Measurements from ENCODE around the gene CCDC28B. TPM values are rescaled to one million over a fixed set of nuclear protein-coding genes. Genes with fewer than 3 reads are reported as not detected.
A peak's percentile ranks its signal among the peaks of the same experiment; 100 is the strongest.

The CCDC28B gene
- total and polyA plus RNA-seq, 4 donors, result 4.4 to 12.5 (median 5.7) TPM

- H3K9ac ChIP-seq (ENCODE audit: insufficient read depth in 1 of 2, low read length in 2 of 2), result no peak within 1 kb of the TSS
- WGBS, 2 donors, result 45 to 63% methylated on average over 3 of the region's 3 CpGs
- no peaks in the 10 kb centered on the region for H3K36me3 ChIP-seq (ENCODE audit: control insufficient read depth in 4 of 4, insufficient read depth in 4 of 4, low read length in 4 of 4)
- H3K27me3 ChIP-seq (ENCODE audit: control insufficient read depth in 3 of 3, insufficient read depth in 3 of 3, low read length in 2 of 3), result no peaks in the 10 kb centered on the region
- ATAC-seq (ENCODE audit: insufficient read depth, low FRiP score), result no peak
- peak in 2 of 3 donors; percentile 40 to 69 for DNase-seq
- H3K4me3 ChIP-seq, result peak within 1 kb of the TSS; percentile 5
- peak within 1 kb of the TSS; percentile 51 to 79 for H3K27ac ChIP-seq (ENCODE audit: low read depth in 1 of 2, low read length in 1 of 2)
- no peak for TF ChIP-seq CTCF (IDR thresholded peaks at IDR 0.05; ENCODE audit: control extremely low read depth, extremely low read depth)
- no peaks in the 10 kb centered on the region for H3K9me3 ChIP-seq (ENCODE audit: control insufficient read depth in 4 of 4, insufficient read depth in 3 of 4, low read length in 3 of 4)
- H3K4me1 ChIP-seq (ENCODE audit: control insufficient read depth in 5 of 5, insufficient read depth in 5 of 5, low read length in 5 of 5), result peaks cover 0 to 20% (median 0%) of the 10 kb centered on the region in 5 donors
These were observed 46.5 kb downstream of the CCDC28B start, which contains the start of gene FAM167B for GRCh38 chr1:32246888-32247273. Gene FAM167B, plus strand, starts transcription at chr1:32247222. Its CDS starts 200 bp downstream, at chr1:32247422.

DNA sequence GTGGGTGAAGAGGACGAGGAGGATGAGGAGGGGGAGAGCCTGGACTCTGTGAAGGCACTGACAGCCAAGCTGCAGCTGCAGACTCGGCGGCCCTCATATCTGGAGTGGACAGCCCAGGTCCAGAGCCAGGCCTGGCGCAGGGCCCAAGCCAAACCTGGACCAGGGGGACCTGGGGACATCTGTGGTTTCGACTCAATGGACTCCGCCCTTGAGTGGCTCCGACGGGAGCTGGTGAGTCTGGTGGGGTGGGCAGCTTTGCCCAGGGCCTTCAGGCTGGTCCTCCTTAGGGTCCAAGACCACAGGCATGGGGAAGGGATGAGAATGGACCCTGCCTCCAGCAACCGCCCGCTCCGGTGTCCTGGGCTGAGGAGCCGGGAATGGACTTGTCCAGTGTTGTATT is 47.1 kb downstream of the CCDC28B start:
- DNase-seq (no peak), ATAC-seq (ENCODE audit: insufficient read depth, low FRiP score) (no peak)
- no peaks in the 10 kb centered on the region for H3K27me3 ChIP-seq (ENCODE audit: control insufficient read depth in 3 of 3, insufficient read depth in 3 of 3, low read length in 2 of 3)
- H3K9me3 ChIP-seq (ENCODE audit: control insufficient read depth in 4 of 4, insufficient read depth in 3 of 4, low read length in 3 of 4), result no peaks in the 10 kb centered on the region
- peak overlapping the region; percentile 5 for H3K4me3 ChIP-seq
- H3K4me1 ChIP-seq (ENCODE audit: control insufficient read depth in 5 of 5, insufficient read depth in 5 of 5, low read length in 5 of 5), result peaks cover 0 to 20% (median 1%) of the 10 kb centered on the region in 5 donors
- TF ChIP-seq CTCF (IDR thresholded peaks at IDR 0.05; ENCODE audit: control extremely low read depth, extremely low read depth), result no peak
- peak overlapping the region; percentile 51 to 79 for H3K27ac ChIP-seq (ENCODE audit: low read depth in 1 of 2, low read length in 1 of 2)
- 70 to 85% methylated on average over 12 of the region's 12 CpGs for WGBS, 2 donors
- no peak overlapping the region for H3K9ac ChIP-seq (ENCODE audit: insufficient read depth in 1 of 2, low read length in 2 of 2)
- H3K36me3 ChIP-seq (ENCODE audit: control insufficient read depth in 4 of 4, insufficient read depth in 4 of 4, low read length in 4 of 4), result no peaks in the 10 kb centered on the region

DNA sequence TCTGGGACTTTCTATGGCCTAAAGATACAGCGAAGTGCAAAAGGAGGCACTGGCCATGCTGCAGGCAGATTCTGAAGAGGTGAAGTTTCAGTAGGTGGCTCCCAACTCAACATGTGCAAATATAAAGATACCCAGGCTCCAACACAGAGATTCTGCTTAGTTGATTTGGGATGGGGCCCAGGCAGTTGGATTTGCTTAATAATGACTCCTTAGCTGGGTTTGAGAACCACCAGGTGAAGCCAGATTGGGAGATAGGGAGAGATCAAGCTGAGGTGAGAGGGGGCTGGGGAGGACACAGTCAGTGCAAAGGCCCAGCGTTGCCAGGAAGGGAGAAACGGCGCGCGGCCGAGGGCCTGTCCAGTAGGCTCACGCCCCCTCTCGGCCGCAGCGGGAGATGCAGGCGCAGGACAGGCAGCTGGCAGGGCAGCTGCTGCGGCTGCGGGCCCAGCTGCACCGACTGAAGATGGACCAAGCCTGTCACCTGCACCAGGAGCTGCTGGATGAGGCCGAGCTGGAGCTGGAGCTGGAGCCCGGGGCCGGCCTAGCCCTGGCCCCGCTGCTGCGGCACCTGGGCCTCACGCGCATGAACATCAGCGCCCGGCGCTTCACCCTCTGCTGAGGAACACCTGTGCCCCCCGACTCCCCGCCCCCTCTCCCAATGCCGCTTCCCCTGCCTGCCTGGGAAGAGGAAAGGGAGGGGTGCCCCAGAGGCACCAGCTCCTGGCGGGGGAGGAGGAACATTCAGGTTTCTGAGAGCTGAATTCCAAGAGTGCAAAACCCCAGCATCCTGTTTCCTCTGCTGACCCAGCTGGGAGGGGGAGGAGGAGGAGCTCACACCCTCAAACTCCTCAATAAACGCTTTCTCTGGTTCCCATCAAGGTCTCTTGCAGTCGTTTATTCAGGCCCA is 47.8 kb downstream of the CCDC28B start:
- H3K27ac ChIP-seq (ENCODE audit: low read depth in 1 of 2, low read length in 1 of 2), result peak overlapping the region; percentile 17 to 79
- 6 to 8% methylated on average over 27 to 31 of the region's 31 CpGs for WGBS, 2 donors
- H3K9me3 ChIP-seq (ENCODE audit: control insufficient read depth in 4 of 4, insufficient read depth in 3 of 4, low read length in 3 of 4), result no peaks in the 10 kb centered on the region
- no peak overlapping the region for H3K9ac ChIP-seq (ENCODE audit: insufficient read depth in 1 of 2, low read length in 2 of 2)
- peak; percentile 83 for ATAC-seq (ENCODE audit: insufficient read depth, low FRiP score)
- H3K4me1 ChIP-seq (ENCODE audit: control insufficient read depth in 5 of 5, insufficient read depth in 5 of 5, low read length in 5 of 5), result peaks cover 0 to 22% (median 2%) of the 10 kb centered on the region in 5 donors
- peak; percentile 53 to 71 (median 67) for DNase-seq
- no peaks in the 10 kb centered on the region for H3K36me3 ChIP-seq (ENCODE audit: control insufficient read depth in 4 of 4, insufficient read depth in 4 of 4, low read length in 4 of 4)
- H3K27me3 ChIP-seq (ENCODE audit: control insufficient read depth in 3 of 3, insufficient read depth in 3 of 3, low read length in 2 of 3), result no peaks in the 10 kb centered on the region
- peak; percentile 67 for TF ChIP-seq CTCF (IDR thresholded peaks at IDR 0.05; ENCODE audit: control extremely low read depth, extremely low read depth)
- no peak overlapping the region for H3K4me3 ChIP-seq

Measured in lung (tissue), 12 donors.